WERI-Rb-1 (cell line): ENCODE results near the gene RTKN.

ENCODE experiments used
- DNase-seq: peaks from one replicate; pipeline ENCODE4 v3.0.0-alpha.2; 2020
- H3K27ac ChIP-seq: fragments of 250-450 bp; sonication (Bioruptor Pico); 2 replicates; pipeline ENCODE4 v1.5.1; 2020; ENCODE audit warnings: mild to moderate bottlenecking, moderate library complexity
- H3K27me3 ChIP-seq: fragments of 250-450 bp; sonication (Bioruptor Pico); 2 replicates; pipeline ENCODE4 v1.5.1; 2021; ENCODE audit warnings: mild to moderate bottlenecking, low read depth, moderate library complexity; ENCODE audit not compliant: insufficient read depth, severe bottlenecking
- H3K36me3 ChIP-seq: fragments of 250-450 bp; sonication (Bioruptor Pico); 2 replicates; pipeline ENCODE4 v1.5.1; 2020; ENCODE audit warnings: mild to moderate bottlenecking, moderate library complexity
- H3K4me3 ChIP-seq: 2 replicates; pipeline ENCODE4 v1.5.1; 2011; ENCODE audit warnings: low read depth, mild to moderate bottlenecking, control low read depth, low read length
- H3K9me3 ChIP-seq: fragments of 250-450 bp; sonication (Bioruptor Pico); 2 replicates; pipeline ENCODE4 v1.5.1; 2021; ENCODE audit warnings: mild to moderate bottlenecking, moderate library complexity; ENCODE audit not compliant: severe bottlenecking
- TF ChIP-seq, protein P1 (sequence below): IDR thresholded peaks from 2 replicates; pipeline ENCODE4 v1.5.1; 2011; ENCODE audit warnings: low read depth, mild to moderate bottlenecking, control low read depth, inconsistent platforms, low read length

The RTKN gene

GRCh38 chr2:74482801-74483674 is 41.3 kb upstream of the RTKN start, which contains the start of the genes CCDC142 and TTC31:
Gene CCDC142, minus strand, starts transcription at chr2:74482998. Its CDS starts 161 bp downstream, at chr2:74482837.
Gene TTC31, plus strand, starts transcription at chr2:74483081. Its CDS starts 15 bp downstream, at chr2:74483096.
- DNase-seq, result peak; percentile 99
- Histone ChIP-seq H3K27ac (peak within 1 kb of the TSS; percentile 97), H3K4me3 (peak within 1 kb of the TSS; percentile 83), H3K9me3 (no peaks in the 10 kb centered on the region), H3K27me3 (no peaks in the 10 kb centered on the region), H3K36me3 (peaks cover 38% of the 10 kb centered on the region)
- TF ChIP-seq, protein P1, sequence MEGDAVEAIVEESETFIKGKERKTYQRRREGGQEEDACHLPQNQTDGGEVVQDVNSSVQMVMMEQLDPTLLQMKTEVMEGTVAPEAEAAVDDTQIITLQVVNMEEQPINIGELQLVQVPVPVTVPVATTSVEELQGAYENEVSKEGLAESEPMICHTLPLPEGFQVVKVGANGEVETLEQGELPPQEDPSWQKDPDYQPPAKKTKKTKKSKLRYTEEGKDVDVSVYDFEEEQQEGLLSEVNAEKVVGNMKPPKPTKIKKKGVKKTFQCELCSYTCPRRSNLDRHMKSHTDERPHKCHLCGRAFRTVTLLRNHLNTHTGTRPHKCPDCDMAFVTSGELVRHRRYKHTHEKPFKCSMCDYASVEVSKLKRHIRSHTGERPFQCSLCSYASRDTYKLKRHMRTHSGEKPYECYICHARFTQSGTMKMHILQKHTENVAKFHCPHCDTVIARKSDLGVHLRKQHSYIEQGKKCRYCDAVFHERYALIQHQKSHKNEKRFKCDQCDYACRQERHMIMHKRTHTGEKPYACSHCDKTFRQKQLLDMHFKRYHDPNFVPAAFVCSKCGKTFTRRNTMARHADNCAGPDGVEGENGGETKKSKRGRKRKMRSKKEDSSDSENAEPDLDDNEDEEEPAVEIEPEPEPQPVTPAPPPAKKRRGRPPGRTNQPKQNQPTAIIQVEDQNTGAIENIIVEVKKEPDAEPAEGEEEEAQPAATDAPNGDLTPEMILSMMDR, result peak; percentile 96

DNA sequence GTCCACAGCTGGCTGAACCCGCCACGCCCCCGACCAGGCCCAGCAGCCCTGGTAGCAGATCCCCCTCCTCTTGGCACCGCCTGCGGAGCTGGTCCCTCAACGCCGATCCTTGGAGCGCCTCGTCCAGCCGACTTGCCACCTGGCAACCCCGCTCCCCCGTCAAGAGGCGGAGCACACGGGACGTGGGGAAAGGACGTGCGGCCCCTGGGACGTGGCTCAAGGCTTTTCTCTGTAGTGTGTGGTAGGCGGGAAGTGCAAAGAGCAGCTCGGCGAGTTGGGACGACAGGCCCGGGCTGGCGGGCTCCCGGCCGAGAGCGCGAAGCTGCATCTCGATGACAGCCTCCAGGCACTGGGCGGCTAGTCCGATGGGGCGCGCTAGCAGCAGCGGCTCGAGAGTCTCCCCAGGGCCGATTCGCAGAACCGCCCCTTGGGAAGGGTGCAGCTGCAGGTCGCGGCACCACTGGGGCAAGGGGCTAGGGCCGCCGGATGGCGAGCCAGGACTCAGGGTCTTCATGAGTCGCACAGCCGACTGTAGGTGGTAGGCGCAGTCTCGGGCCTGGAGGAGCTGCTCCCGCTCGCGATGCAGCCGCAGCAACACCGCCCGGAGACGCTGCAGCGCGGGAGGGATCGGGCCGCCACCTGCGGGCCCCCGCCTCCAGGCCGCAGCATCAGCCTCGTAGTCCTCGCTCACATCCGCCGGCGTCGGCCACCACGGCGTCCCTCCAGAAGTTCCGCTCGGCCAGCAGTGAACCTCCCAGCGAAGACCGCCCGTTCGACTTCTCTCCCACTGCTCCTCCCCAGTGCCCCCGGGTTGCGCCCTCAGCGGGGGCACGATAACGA is 40.4 kb upstream of the RTKN start:
- Histone ChIP-seq H3K27ac (peak overlapping the region; percentile 97), H3K36me3 (peaks cover 43% of the 10 kb centered on the region), H3K4me3 (peak overlapping the region; percentile 83), H3K9me3 (no peaks in the 10 kb centered on the region), H3K27me3 (no peaks in the 10 kb centered on the region)
- TF ChIP-seq, protein P1, result no peak
- peak; percentile 53 for DNase-seq

DNA sequence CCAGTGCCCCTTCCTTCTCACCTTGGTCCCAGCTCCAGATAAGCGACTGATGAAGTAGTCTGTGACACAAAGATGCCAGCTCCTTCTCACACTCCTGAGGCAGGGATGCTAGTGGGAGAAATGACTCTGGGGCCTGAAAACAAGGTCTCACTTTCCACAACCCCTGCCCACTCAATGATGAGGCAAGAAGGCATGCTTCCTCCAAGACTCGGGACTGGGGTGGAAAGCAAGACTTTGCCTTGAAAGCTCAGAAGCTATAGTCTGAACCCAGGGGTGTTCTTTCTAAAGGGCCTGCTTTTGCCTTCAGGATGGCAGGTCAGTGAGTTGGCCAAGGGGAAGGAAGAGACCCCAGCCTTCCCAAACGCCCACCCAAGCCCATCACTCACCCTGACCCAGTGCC is 39.7 kb upstream of the RTKN start:
- TF ChIP-seq, protein P1, result no peak
- no peak overlapping the region for H3K27ac ChIP-seq

DNA sequence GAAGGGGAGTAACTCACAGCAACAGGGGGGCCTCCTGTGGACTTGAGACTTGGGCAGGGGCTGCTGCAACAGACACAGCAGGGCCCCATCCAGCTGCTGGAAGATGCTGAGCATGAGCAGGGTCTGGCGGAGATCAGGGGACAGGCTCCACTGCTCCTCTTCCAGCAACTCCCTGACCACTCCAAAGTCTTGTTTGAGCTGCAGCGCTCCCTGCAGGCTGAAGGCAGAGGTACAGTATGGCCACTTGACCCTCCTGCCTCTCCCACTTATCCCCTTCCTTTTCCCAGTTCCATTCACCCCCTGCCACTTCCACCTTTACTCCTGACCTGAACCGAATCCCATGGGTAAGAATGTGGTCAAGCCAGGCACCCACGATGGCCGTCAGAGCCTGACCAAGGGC is 33.2 kb upstream of the RTKN start:
- Histone ChIP-seq H3K36me3 (peaks cover 52% of the 10 kb centered on the region), H3K27ac (no peak overlapping the region), H3K9me3 (no peaks in the 10 kb centered on the region), H3K4me3 (no peak overlapping the region), H3K27me3 (no peaks in the 10 kb centered on the region)
- TF ChIP-seq, protein P1, result peak; percentile 83
- DNase-seq, result no peak

More for the DNA sequence above, 39.7 kb upstream of the RTKN start:
- DNase-seq, result no peak
- peak overlapping the region; percentile 83 for H3K4me3 ChIP-seq
- H3K36me3 ChIP-seq, result peaks cover 44% of the 10 kb centered on the region
- H3K9me3 ChIP-seq, result no peaks in the 10 kb centered on the region
- no peaks in the 10 kb centered on the region for H3K27me3 ChIP-seq

GRCh38 chr2:74474481-74474880 is 32.7 kb upstream of the RTKN start:
- DNase-seq, result no peak
- peaks cover 48% of the 10 kb centered on the region for H3K36me3 ChIP-seq
- TF ChIP-seq, protein P1, result no peak

More at GRCh38 chr2:74474481-74474880, 32.7 kb upstream of the RTKN start:
- H3K4me3 ChIP-seq, result no peak overlapping the region
- H3K9me3 ChIP-seq, result no peaks in the 10 kb centered on the region
- no peak overlapping the region for H3K27ac ChIP-seq
- H3K27me3 ChIP-seq, result no peaks in the 10 kb centered on the region
